ENCODE data around the gene GLRX5. TPM values are rescaled to one million over a fixed set of nuclear protein-coding genes. Genes with fewer than 3 reads are reported as not detected.

Gene GLRX5
- total RNA-seq, 1 experiment from 2014 or later, result 68.8 TPM

DNA sequence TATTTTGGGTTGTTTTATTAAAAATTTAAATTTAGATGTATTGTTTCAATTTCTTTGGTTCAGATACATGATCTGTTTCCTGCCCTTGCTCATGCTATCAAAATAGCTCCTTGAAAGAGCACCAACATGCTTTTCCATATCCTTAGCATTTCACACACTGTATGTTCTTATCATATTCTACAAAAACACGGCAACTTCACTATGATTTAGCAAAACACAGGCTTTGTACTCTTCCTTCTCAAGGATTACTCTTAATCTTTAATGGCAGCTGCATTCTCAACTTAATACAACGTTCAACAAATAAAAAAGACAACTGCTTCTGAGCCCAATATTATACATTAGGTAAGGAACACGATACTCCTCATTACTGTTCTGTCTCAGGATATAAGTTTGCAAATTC lies 2.9 kb upstream of the GLRX5 start:
- Histone ChIP-seq H3K4me1 (ENCODE audit: insufficient read depth, low read length, poor library complexity, severe bottlenecking) (peaks cover 38% of the 10 kb centered on the region), H3K36me3 (ENCODE audit: insufficient read depth, low read length, poor library complexity, severe bottlenecking) (peaks cover 25% of the 10 kb centered on the region), H3K4me3 (ENCODE audit: low read depth, low read length, poor library complexity, severe bottlenecking) (peak overlapping the region; percentile 92), H3K27me3 (replicated peaks; ENCODE audit: insufficient read depth, low read depth, low read length, poor library complexity) (no peaks in the 10 kb centered on the region), H3K9me3 (ENCODE audit: low read depth, low read length, poor library complexity, severe bottlenecking) (no peaks in the 10 kb centered on the region), H3K27ac (ENCODE audit: low read depth, low read length, poor library complexity, severe bottlenecking) (peak overlapping the region; percentile 12)
- CTCF ChIA-PET, result no interaction called here
- TF ChIP-seq CTCF (conservative IDR thresholded peaks at IDR 0.05; ENCODE audit: low read depth, low read length) (no peak), EZH2 (IDR thresholded peaks at IDR 0.05; ENCODE audit: borderline replicate concordance, low read depth, low read length, poor library complexity, severe bottlenecking) (no peak)
- DNase-seq (ENCODE audit: low spot score), result no peak
- BruUV-seq (replicated peaks), result no TSS peak
- intact Hi-C loops (cut with micrococcal nuclease; ENCODE audit: unreplicated experiment), result no loop called here
- POLR2A ChIA-PET (ENCODE audit: low non-redundant PET), result no interaction called here

- CTCF ChIA-PET, result no interaction called here
- peaks cover 31% of the 10 kb centered on the region for H3K4me1 ChIP-seq (ENCODE audit: insufficient read depth, low read length, poor library complexity, severe bottlenecking)
- peak overlapping the region; percentile 92 for H3K4me3 ChIP-seq (ENCODE audit: low read depth, low read length, poor library complexity, severe bottlenecking)
- no peaks in the 10 kb centered on the region for H3K27me3 ChIP-seq (replicated peaks; ENCODE audit: insufficient read depth, low read depth, low read length, poor library complexity)
- no peaks in the 10 kb centered on the region for H3K9me3 ChIP-seq (ENCODE audit: low read depth, low read length, poor library complexity, severe bottlenecking)
- POLR2A ChIA-PET (ENCODE audit: low non-redundant PET), result interaction anchor here (0.7 kb wide), 1 partner anchor 133 kb away, joined by 3 read pairs; no protein-coding TSS in a partner anchor
- no peak for TF ChIP-seq CTCF (conservative IDR thresholded peaks at IDR 0.05; ENCODE audit: low read depth, low read length)
- TF ChIP-seq EZH2 (IDR thresholded peaks at IDR 0.05; ENCODE audit: borderline replicate concordance, low read depth, low read length, poor library complexity, severe bottlenecking), result no peak
- DNase-seq (ENCODE audit: low spot score), result peak; percentile 52
- intact Hi-C loops (cut with micrococcal nuclease; ENCODE audit: unreplicated experiment), result no loop called here
- no TSS peak for BruUV-seq (replicated peaks)
- peaks cover 25% of the 10 kb centered on the region for H3K36me3 ChIP-seq (ENCODE audit: insufficient read depth, low read length, poor library complexity, severe bottlenecking)
- peak overlapping the region; percentile 87 for H3K27ac ChIP-seq (ENCODE audit: low read depth, low read length, poor library complexity, severe bottlenecking)
Observed at GRCh38 chr14:95533391-95533821, 1.4 kb upstream of the GLRX5 start.

GRCh38 chr14:95533822-95534221 lies 1.0 kb upstream of the GLRX5 start:
- intact Hi-C loops (cut with micrococcal nuclease; ENCODE audit: unreplicated experiment), result no loop called here
- POLR2A ChIA-PET (ENCODE audit: low non-redundant PET), result interaction anchor here (0.7 kb wide), 1 partner anchor 133 kb away, joined by 3 read pairs; no protein-coding TSS in a partner anchor
- Histone ChIP-seq H3K27ac (ENCODE audit: low read depth, low read length, poor library complexity, severe bottlenecking) (peak overlapping the region; percentile 87), H3K9me3 (ENCODE audit: low read depth, low read length, poor library complexity, severe bottlenecking) (no peaks in the 10 kb centered on the region), H3K4me3 (ENCODE audit: low read depth, low read length, poor library complexity, severe bottlenecking) (peak overlapping the region; percentile 92), H3K4me1 (ENCODE audit: insufficient read depth, low read length, poor library complexity, severe bottlenecking) (peaks cover 31% of the 10 kb centered on the region), H3K36me3 (ENCODE audit: insufficient read depth, low read length, poor library complexity, severe bottlenecking) (peaks cover 25% of the 10 kb centered on the region), H3K27me3 (replicated peaks; ENCODE audit: insufficient read depth, low read depth, low read length, poor library complexity) (no peaks in the 10 kb centered on the region)
- TF ChIP-seq EZH2 (IDR thresholded peaks at IDR 0.05; ENCODE audit: borderline replicate concordance, low read depth, low read length, poor library complexity, severe bottlenecking), result no peak
- TF ChIP-seq CTCF (conservative IDR thresholded peaks at IDR 0.05; ENCODE audit: low read depth, low read length), result no peak
- TSS peak; percentile 71 for BruUV-seq (replicated peaks)
- DNase-seq (ENCODE audit: low spot score), result no peak
- CTCF ChIA-PET, result no interaction called here
